GM19463 (cell line): ENCODE measurements around the gene MEGF11.

Experiments used
- ATAC-seq: cut with Tn5 transposase; IDR thresholded peaks from one replicate; pipeline ENCODE4 v1.9.1; 2021; ENCODE audit warnings: mild to moderate bottlenecking, moderate library complexity; ENCODE audit not compliant: unreplicated experiment

Gene MEGF11

DNA sequence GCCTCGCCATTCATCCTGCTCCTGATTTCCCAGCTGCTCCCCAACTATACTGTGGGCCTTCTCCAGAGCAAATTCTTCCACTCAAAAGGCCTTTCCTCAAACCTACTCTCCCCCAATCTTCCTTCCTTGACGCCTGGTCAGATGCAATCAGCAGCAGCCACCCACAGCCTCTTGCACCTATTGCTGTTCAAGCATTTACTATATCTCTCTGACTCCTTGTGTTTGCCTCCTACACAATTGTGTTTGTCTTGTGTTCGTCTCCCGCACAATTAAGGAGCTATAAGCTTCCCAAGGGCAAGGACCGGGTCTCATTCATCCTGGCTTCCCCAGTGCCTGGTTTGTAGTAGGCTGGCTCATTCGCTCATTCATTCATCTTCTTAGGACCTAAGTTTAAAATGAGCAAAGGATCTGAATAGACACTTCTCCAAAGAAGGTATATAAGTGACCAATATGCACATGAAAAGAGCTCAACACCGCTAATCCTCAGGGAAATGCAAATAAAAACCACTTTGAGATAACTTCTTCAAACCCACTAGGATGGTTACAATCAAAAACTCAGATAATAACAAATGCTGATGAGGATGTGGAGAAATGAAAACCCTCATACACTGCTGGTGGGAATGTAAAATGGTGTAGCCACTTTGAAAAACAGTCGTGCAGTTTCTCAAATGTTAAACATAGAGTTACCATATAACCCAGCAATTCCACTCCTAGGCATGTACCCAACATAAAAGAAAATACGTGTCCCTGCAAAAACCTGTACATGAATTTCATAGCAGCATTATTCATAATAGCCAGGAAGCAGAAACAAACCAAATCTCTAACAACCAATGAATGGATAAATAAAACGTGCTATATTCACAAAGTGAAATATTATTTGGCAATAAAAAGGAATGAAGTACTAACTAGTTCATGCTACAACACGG is 31.0 kb downstream of the MEGF11 start:
- no peak for ATAC-seq

DNA sequence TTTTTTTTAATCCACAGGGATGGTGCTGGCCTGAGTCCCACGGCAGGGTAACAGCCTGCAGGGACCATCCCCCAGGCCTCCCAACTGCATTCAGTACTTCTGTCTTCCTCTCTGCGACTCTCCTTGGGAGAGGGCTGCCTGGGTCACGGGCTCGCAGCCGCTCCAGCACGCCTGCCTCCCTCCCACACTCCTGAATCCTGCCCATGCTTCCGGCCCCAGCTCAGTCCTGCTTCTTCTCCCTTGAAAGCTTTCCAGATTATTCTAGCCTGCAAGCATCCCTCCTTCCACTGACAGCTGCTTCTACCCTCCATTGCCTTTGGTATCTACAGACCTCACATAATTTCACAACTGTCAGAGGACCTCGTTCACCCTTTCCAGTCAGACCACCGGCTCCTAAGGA is 32.4 kb downstream of the MEGF11 start:
- ATAC-seq, result no peak

DNA sequence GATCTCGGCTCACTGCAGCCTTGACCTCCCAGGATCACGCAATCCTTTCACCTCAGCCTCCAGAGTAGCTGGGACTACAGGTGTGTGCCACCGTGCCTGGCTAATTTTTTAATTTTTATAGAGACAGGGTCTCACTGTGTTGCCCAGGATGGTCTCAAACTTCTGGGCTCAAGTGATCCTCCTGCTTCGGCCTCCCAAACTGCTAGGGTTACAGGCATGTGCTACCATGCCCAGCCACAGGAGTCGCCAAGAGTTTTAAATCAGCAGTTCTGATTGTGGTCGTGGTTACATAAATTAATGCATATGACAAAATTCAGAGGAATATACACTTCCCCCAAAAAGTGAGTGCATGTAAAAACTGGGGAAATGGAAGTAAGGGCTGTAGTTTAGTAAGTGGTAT is 32.9 kb downstream of the MEGF11 start:
- ATAC-seq, result no peak

DNA sequence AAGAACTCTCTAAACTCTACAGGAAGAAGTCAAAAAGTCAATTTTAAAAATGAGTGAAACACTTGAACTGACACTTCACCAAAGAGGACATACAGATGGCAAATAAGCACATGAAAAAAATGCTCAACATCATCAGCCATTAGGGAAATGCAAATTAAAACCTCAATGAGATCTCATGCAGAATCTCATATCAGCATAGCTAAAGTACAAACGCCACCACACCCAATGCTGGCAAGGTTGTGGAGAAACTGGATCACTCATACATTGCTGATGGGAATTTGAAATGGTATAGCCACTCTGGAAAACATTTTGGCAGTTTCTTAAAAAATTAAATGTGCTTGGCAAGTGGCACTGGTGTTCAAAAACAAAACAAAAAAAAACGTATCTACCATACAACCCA is 34.2 kb downstream of the MEGF11 start:
- ATAC-seq, result no peak

DNA sequence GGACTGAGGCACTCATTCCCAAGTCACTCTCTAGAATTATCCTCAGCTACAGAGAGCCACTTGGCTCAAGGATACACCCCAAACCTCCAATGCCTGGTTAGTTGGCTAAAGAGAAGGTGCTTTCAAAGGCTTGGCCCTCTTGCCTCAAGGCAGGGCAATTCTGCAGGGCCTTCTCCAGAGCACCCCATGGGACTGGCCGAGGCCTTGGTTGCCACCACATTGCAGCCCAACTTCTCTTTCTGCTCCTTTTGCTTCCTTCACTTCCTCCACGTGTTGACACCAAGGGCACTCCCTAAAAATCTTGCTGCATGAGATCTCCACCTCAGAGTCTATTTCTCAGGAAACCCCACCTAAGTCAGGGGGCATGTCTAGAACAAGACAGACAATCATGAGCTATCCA is 36.7 kb downstream of the MEGF11 start:
- no peak for ATAC-seq

DNA sequence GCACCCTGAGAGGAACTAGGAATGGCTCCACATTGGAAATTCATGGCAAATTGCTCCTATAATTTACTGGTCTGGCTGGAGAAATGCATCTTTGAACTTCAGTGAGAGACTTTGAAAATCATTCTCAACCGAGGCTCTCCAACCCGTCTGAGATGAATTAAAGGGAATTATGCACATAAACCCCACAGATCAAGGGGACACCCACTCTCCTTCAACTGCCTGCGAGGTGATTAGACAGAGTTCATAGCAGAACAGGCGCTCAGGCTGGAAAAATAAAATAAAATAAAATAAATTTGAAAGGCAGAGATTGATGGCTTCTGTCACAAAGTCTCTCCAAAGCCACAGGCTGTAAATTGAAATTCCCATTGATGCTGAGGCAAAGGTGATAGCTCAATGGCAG is 37.7 kb downstream of the MEGF11 start:
- no peak for ATAC-seq

DNA sequence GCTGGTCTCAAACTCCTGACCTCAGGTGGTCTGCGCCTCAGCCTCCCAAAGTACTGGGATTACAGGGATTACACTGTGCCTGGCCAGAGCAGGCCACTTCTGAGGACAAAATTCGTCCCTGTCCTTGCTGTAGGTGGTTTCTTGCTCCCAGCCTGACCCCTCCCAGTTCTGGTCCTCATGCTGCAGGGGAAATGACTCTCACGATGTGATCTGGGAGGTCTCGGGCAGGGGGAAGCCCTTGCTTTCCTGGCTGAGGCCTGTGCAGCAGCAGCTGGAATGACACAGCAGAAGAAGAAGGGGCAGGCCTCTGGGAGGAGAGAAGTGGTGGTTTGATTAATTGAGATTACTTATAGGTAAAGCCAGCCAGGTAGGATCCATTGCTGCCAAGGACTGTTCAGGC is 39.3 kb downstream of the MEGF11 start:
- ATAC-seq, result no peak

DNA sequence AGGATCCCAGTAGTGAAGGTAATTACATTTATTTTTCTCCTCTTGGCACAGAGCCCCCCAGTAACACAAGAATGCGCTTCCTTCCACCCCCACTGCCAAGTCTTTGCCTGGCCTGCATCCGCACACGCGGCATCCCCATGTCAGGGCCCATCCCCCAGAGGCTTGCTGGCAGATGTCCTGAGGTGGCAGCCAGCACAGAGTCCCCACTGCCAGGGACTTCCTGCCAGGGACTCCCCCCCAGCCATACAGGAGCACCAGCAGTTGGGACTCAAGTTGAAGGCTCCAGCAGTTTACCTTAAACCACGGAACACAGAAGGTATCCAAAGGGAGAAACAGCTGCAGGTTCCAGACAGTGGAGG is 41.0 kb downstream of the MEGF11 start:
- ATAC-seq, result no peak

DNA sequence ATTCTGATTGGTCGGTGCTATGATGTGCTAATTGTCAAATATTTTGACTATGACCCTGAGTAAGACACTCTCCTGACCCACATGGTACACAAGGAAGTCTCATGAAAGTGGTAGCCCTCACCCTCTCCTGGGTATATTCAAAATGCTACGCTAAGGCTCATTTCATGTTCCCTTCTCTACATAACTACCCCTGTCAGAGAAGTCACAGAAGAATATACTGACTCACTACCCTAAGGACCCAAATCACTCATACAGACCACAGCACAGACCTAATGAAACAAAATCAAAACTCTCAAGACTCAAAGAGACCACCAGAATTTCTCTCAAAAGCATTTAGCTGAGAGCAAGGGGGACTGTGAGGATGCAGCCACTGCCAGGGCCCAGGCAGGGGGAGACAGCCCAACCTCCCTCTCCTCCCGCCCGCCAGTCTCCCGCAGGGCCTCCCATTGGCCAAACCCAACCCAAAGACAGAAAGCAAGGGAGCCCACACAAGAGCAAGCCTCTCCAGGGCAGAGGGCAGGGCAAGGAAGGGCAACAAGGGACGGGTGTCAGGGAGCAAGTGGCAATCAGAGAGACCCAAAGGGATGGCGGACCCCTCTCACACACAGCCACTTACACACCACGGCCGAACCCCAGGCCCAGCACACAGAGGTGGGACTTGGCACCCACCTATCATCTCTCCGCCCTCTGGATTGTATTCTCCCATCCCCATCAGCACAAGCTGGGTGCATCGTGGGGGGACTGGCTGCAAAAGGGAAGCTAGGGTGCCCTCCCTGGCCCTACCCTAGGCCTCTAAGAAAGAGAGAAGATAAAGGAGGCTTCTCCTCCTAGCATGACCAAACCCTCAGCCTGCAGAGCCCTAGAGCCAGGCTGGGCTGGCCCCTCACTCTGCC is 41.6 kb downstream of the MEGF11 start:
- no peak for ATAC-seq

DNA sequence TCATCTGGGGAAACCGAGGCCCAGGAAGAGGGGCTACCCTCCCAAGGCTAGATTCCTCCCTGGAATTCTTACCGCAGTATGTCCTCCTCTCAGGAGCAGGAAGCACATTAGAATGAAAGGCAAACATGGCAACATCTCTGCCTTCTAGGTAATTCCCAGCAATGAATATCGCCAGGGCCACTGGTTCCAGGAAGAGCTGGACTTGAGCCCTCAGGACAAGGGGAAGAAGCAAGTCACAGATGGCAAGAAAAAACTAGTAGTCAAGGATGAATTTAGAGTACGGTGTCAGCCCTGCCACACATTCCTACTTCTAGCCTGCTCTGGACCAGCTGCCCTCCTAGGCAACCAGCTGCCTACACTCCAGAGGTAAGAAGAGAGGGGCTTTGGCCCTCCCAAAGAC is 42.9 kb downstream of the MEGF11 start:
- no peak for ATAC-seq

DNA sequence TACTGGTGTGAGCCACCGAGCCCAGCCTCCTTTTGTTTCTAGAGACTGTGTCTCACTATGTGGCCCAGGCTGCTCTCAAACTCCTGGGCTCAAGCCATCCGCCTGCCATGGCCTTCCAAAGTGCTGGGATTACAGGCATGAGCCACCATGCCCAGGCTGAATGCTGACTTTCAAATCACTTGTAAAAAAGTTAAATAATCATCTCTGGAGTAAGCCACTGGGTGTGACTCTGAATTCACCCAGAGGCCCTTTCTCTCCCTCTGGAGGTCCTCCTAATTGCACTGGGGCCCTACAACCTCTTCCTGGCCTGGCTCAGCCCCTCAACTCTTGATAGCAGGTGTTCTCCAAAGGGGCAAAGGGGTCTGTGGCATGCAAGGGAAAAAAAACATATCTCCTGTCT is 54.8 kb downstream of the MEGF11 start:
- no peak for ATAC-seq

DNA sequence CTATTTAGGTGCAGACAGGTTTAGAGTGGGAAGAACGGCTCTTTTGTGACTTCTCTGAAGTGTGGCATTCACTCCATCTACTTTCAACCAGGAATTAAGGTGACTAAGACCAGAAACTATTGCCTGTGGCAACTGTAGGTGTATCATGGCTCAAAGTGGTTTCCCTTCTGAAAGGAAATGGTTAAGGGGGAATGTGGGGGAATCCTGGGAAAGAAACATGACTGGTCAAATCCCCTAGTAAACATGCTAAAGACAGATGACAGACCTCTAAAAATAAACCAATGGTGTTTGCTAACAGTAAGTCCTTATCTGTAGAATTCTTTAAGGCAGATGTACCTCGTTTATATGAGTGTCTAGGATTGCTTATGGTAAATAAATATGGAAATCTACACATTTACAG is 56.9 kb downstream of the MEGF11 start:
- no peak for ATAC-seq

DNA sequence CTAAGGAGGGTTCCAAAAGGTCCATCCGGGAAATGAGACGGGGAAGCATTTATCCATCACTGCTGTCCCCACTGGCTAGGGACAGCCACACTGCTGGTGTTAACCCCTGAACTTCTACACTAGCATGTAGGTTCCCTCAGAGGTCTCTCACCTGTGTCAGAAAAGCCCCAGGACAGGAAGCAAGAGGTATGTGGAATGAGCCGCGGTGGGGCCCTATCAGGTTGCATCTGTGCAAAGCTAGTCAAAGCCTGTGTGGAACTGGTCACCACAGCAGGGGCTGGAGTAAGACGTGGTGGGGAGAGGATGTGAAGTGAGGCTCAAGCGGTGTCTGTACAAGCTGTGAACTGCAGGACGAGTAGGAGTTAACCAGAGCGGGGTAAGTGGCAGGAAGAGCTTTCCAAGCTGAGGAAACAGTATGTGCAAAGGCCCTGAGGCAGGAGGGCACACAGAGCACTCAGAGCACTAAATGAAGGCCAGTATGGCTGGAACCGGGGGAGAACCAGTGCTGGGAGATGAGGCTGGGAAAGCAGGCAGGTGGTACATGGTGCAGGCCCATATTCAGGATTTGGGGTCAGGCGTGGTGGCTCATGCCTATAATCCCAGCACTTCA is 57.8 kb downstream of the MEGF11 start:
- ATAC-seq, result no peak

DNA sequence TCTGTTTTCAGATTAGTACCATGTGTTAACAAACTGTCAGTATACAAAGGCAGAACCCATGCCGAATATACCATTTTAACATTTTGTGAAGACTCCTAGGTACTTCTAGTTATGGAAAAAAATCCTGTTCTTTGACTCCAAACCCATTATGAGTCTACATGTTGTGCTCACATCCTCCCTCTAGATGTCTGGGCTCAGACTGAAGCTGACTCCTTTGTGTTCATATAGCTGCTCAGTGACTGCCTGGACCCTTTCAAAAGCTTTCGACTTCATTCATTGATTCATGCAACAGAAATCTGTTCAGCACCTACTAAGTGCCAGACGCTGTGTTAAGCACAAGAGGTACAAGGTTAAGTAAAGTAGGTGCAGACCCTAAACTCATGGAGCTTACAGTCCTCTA is 60.5 kb downstream of the MEGF11 start:
- no peak for ATAC-seq

DNA sequence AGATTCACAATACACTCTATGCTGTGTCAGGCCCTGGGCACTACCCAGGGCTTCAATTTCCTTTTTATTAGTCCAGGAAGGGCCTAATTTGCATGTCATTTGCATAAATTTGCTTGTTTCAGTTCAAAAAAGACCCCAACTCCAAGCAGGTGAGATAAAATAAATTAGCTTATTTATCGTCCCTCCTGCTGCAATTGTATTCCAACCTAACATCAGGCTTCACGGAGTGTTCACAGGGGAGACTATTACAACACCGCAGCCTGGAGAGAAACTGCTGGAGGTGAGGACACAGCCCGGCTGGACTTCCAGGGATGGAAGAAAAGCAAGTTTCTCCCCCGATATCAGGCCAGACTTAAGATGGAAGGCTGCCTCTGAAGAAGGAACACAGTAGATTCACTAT is 62.8 kb downstream of the MEGF11 start:
- no peak for ATAC-seq

DNA sequence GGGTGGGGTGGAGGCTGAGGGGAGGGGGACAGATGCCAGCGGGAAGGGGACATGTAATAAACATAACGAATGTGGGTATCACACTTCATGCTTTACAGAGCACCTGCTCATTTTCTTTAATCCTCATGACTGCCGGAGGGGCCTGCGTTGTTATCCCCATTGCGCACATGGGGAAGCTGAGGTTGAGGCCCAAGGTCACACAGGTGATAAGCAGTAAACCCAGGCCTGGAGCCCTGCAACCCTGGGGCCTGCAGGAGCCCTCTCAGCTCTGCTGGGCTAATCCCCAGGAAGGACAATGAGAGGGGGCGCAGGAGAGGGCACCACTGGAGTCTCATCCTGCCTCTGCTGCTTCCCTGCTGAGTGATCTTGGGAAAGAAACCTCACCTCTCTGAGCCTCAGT is 64.3 kb downstream of the MEGF11 start:
- no peak for ATAC-seq

DNA sequence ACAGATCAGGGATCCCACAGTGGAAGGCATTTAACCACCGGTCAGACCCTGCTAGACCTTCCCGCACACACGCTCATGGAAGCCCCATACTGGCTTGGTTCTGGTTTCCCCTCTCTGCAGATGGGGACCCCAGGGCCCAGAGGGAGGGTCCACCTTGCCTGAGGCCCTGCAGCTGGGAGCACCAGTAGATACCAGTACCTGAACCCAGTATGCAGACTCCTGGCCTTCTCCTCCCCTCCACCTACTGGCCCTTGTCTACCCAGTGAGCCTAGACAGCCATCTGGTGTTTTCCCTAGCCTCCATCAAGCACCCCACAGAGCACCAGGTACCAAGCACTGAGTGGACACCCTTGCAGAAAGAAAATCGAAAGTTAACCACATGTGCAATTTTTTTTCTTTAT is 65.1 kb downstream of the MEGF11 start:
- ATAC-seq, result no peak

DNA sequence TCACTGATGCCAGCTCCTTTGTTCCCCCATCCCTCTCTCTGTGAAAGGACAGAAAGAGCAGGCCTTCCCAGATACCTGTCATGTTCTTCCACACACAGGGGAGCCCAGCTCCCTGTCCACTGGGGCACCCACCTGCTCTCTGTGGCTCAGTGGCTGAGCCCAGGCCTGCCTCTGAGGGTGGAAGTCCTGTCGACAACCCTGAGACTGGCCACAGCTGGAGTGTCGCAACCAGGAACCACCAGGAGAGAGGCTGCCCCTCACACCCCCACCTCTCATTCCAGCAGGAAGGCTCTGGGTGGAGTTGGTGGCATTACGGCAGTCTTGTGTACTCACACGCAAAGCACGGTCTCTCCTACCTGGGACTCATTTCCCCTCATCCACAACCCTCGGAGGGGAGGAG is 66.3 kb downstream of the MEGF11 start:
- ATAC-seq, result no peak

DNA sequence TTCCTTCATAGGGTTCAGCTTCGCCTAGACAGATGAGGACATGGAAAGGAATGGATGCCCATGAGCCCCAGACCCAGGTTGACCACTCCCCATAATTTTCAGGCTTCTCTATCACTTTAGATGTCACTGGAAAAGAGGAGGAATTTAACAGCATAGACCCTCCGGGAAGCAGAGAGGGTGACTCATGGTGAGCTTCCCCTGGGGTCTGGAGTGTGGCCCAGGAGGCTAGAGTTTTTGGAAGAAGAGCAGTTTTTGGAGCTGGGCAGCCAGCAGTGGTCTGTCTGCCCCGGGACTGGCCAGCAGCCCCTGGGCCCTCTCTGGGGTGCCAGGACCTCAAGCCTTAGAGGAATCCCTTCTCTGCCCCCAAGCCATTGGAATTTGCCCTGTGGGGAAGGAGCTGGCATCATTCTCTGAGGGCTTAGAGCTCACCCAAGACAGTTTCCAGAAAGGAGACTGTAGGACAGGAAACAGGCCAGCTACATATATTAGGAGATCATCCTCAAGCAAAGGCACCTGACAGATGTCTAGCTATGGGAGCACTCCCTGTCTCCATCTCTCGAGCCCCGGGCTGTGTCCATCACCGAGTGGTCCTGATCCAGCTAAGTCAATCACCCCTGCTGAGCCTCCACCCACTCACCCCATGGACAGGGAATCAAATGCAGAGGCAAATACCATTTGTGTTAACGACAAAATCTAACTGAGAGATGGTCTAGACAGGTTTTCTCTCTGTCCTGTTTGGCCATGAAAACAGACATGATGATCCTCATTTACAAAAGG is 67.3 kb downstream of the MEGF11 start:
- no peak for ATAC-seq

DNA sequence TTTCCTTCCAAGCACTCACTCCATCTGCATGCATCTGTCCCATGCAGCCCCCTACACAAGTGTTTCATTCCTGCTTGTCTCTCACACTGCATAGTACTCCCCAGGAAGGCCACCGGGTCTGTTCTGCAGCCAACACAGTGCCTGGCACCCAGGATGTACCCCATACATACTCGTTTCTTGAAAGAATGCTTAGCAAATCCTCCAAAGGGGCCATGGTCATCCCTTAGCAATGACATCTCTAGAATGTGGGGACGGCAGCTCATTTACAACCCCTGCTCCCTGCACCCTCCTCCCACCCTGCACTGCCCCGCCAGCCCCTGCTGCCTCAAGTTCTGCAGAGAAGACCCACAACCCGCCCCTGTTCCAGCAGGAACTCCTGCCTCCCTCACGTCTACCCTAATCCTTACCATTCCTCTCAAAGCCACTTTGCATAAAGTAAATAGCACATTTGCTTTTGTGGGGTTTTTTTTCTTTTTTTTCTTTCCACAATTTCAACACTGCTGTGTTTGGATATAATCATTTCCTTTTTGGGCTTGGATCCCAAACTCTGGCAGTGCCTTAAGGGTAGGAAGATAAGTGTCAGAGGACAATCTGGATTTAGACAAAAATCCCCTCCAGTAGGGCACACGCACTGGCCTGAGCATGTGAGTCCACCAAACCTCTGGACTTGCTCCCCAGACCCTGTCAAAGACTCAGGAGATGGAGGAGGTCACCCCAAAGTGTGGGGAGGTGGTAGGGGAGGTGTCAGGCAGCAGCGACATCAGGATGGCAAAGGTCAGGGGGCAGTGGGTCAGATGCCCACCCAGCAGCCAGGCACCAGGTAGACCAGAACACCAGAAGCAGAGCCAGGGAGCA is 68.4 kb downstream of the MEGF11 start:
- ATAC-seq, result no peak
